Activated CD8-positive, alpha-beta T cell treated with anti-CD3 and anti-CD28 coated beads for 36 hours (primary cell): Measurements from ENCODE around the gene WTIP. TPM values are rescaled to one million over a fixed set of nuclear protein-coding genes. Genes with fewer than 3 reads are reported as not detected.

ENCODE experiments used
- ATAC-seq: fragments of 200-7000 bp; cut with Tn5 transposase; one replicate; pipeline ENCODE4 v1.10.0; 2021; ENCODE audit warnings: mild to moderate bottlenecking, moderate library complexity
- CTCF ChIA-PET: fragments of 350-600 bp; sonication (Branson Sonifier 250); formaldehyde crosslinking; loops from one replicate; lab custom pipeline; 2021; ENCODE audit warnings: antibody characterized with exemption; lab: Charles Lee
- POLR2A ChIA-PET: fragments of 350-600 bp; sonication (Branson Sonifier 250); formaldehyde crosslinking; loops from one replicate; lab custom pipeline; 2021; ENCODE audit warnings: antibody characterized with exemption; lab: Charles Lee
- DNase-seq: peaks from one replicate; pipeline ENCODE4 v3.0.0-alpha.2; 2020
- H3K27ac Mint-ChIP-seq: one replicate; pipeline ENCODE4 v1.8.0; 2021; ENCODE audit warnings: mild to moderate bottlenecking, mixed read lengths
- H3K27me3 Mint-ChIP-seq: one replicate; pipeline ENCODE4 v1.8.0; 2021; ENCODE audit warnings: mixed read lengths
- H3K36me3 Mint-ChIP-seq: one replicate; pipeline ENCODE4 v1.8.0; 2021; ENCODE audit warnings: low read depth, mixed read lengths
- H3K4me1 Mint-ChIP-seq: one replicate; pipeline ENCODE4 v1.8.0; 2021; ENCODE audit warnings: low read depth, mixed read lengths
- H3K4me3 Mint-ChIP-seq: one replicate; pipeline ENCODE4 v1.8.0; 2021; ENCODE audit warnings: mild to moderate bottlenecking, moderate library complexity, mixed read lengths
- H3K9me3 Mint-ChIP-seq: one replicate; pipeline ENCODE4 v1.8.0; 2021; ENCODE audit warnings: mixed read lengths
- intact Hi-C: fragments of 100-400 bp; cut with micrococcal nuclease; formaldehyde crosslinking; loops from one replicate; pipeline ENCODE4 v1.10.0; 2022
- total RNA-seq, 2 experiments: library from RNA; stranded (reverse); gene quantifications; one replicate each; pipeline ENCODE4 v1.2.3, GENCODE V29; 2021
- TF ChIP-seq, protein P1 (sequence below): fragments of 200-600 bp; IDR thresholded peaks from one replicate; pipeline ENCODE4 v1.8.0; 2022; ENCODE audit warnings: antibody characterized with exemption, mild to moderate bottlenecking

The WTIP gene
- total RNA-seq, 2 experiments from 2014 or later, result 0.54 to 0.63 TPM

DNA sequence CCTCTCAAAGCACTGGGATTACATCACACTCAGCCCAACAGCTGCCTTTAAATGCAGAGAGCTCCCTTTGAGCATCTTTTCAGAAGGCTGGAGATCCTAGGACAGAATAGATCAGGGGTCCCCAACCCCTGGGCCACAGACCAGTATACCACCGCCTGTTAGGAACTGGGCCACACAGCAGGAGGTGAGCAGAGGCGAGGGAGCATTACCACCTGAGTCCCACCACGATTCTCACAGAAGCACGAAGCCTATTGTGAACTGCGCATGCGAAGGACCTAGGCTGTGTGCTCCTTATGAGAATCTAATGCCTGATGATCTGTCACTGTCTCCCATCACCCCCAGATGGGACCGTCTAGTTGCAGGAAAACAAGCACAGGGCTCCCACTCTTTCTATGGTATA, 2.2 kb upstream of the WTIP start:
- H3K4me3 Mint-ChIP-seq, result no peak overlapping the region
- TF ChIP-seq, protein P1, sequence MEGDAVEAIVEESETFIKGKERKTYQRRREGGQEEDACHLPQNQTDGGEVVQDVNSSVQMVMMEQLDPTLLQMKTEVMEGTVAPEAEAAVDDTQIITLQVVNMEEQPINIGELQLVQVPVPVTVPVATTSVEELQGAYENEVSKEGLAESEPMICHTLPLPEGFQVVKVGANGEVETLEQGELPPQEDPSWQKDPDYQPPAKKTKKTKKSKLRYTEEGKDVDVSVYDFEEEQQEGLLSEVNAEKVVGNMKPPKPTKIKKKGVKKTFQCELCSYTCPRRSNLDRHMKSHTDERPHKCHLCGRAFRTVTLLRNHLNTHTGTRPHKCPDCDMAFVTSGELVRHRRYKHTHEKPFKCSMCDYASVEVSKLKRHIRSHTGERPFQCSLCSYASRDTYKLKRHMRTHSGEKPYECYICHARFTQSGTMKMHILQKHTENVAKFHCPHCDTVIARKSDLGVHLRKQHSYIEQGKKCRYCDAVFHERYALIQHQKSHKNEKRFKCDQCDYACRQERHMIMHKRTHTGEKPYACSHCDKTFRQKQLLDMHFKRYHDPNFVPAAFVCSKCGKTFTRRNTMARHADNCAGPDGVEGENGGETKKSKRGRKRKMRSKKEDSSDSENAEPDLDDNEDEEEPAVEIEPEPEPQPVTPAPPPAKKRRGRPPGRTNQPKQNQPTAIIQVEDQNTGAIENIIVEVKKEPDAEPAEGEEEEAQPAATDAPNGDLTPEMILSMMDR, result no peak
- peaks cover 11% of the 10 kb centered on the region for H3K4me1 Mint-ChIP-seq
- H3K27me3 Mint-ChIP-seq, result peaks cover 29% of the 10 kb centered on the region
- ChIA-PET CTCF (no interaction called here), POLR2A (no interaction called here)
- no peaks in the 10 kb centered on the region for H3K9me3 Mint-ChIP-seq
- DNase-seq (no peak), ATAC-seq (no peak)
- peaks cover 3% of the 10 kb centered on the region for H3K36me3 Mint-ChIP-seq
- intact Hi-C loops, result no loop called here
- H3K27ac Mint-ChIP-seq, result no peak overlapping the region

DNA sequence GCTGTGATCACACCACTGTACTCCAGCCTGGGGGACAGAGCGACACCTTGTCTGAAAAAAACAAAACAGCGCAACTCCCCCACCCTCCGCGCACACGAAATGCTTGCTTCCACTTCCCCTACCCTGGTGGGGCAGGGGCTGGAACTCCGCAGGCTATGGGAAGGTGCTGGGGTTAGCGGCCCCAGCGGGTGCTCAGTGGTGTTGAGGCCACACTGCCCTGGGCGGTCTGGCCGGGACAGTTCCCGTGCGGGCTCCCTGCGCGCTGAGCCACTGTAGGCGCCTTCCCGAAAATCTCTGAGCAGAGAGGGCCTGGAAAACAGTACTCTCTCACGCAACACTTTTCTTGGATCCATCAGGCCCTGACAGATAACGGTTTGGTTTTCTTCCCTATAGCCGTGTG, 1.1 kb upstream of the WTIP start:
- H3K4me3 Mint-ChIP-seq, result no peak overlapping the region
- H3K4me1 Mint-ChIP-seq, result peaks cover 2% of the 10 kb centered on the region
- DNase-seq, result no peak
- peaks cover 31% of the 10 kb centered on the region for H3K27me3 Mint-ChIP-seq
- intact Hi-C loops, result no loop called here
- TF ChIP-seq, protein P1, result no peak
- no peak for ATAC-seq
- H3K9me3 Mint-ChIP-seq, result no peaks in the 10 kb centered on the region
- ChIA-PET POLR2A (no interaction called here), CTCF (no interaction called here)
- no peak overlapping the region for H3K27ac Mint-ChIP-seq
- no peaks in the 10 kb centered on the region for H3K36me3 Mint-ChIP-seq

DNA sequence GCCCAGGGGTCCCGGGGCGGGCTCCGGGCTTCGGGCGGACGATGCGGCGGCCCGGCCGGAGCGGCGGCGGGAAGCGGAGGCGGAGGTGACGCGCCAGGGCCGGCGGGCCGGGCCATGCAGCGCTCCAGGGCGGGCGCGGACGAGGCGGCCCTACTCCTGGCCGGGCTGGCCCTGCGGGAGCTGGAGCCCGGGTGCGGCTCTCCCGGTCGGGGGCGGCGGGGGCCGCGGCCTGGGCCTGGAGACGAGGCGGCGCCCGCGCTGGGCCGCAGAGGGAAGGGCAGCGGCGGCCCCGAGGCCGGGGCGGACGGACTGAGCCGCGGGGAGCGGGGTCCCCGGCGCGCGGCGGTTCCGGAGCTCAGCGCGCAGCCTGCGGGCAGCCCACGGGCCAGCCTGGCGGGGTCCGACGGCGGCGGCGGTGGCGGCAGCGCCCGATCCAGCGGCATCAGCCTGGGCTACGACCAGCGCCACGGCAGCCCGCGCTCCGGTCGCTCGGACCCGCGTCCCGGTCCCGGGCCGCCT, 362 bp downstream of the WTIP start:
- CTCF ChIA-PET, result interaction anchor here (0.8 kb wide), 1 partner anchor 10 kb away, joined by 3 read pairs; no protein-coding TSS in a partner anchor
- Mint-ChIP-seq H3K36me3 (no peaks in the 10 kb centered on the region), H3K27ac (no peak overlapping the region), H3K4me1 (peaks cover 2% of the 10 kb centered on the region), H3K27me3 (peaks cover 40% of the 10 kb centered on the region), H3K9me3 (no peaks in the 10 kb centered on the region), H3K4me3 (no peak overlapping the region)
- TF ChIP-seq, protein P1, result no peak
- intact Hi-C loops, result no loop called here
- POLR2A ChIA-PET, result no interaction called here
- DNase-seq, result no peak
- ATAC-seq, result peak; percentile 28

DNA sequence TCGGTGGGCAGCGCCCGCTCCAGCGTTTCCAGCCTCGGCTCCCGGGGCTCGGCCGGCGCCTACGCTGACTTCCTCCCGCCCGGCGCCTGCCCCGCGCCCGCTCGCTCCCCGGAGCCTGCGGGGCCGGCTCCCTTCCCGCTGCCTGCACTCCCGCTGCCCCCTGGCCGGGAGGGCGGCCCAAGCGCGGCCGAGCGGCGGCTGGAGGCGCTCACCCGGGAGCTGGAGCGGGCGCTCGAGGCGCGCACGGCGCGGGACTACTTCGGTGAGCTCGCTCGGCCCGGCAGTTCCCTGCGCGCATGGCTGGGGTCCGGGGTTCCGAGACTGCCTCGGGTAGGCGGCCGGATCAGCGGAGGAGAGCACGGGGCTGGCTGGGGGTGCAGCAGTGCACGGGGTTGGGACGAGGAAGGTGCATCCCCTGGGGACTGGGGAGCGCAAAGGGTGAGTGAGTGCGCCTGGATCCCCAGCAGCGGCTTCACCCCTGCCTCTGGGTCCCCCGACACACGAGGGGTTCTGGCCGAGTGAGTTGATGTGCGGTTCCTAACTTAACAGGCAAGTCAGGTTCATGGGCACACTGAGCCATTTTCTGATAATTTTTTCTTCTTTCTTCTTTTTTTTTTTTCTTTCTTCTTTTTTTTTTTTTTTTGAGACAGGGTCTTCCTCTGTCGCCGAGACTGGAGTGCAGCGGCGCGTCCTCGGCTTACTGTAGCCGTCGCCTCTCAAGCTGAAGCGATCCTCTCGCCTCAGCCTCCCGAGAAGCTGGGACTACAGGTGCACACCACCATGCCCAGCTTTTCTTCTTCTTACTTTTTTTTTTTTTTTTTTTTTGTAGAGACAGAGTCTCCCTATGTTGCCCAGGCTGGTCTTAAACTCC, 1.1 kb downstream of the WTIP start:
- intact Hi-C loops, result no loop called here
- ChIA-PET POLR2A (no interaction called here), CTCF (no interaction called here)
- H3K9me3 Mint-ChIP-seq, result no peaks in the 10 kb centered on the region
- no peak overlapping the region for H3K27ac Mint-ChIP-seq
- TF ChIP-seq, protein P1, result no peak
- peaks cover 40% of the 10 kb centered on the region for H3K27me3 Mint-ChIP-seq
- no peaks in the 10 kb centered on the region for H3K36me3 Mint-ChIP-seq
- peaks cover 2% of the 10 kb centered on the region for H3K4me1 Mint-ChIP-seq
- H3K4me3 Mint-ChIP-seq, result no peak overlapping the region
- DNase-seq (peak; percentile 11), ATAC-seq (peak; percentile 17)

DNA sequence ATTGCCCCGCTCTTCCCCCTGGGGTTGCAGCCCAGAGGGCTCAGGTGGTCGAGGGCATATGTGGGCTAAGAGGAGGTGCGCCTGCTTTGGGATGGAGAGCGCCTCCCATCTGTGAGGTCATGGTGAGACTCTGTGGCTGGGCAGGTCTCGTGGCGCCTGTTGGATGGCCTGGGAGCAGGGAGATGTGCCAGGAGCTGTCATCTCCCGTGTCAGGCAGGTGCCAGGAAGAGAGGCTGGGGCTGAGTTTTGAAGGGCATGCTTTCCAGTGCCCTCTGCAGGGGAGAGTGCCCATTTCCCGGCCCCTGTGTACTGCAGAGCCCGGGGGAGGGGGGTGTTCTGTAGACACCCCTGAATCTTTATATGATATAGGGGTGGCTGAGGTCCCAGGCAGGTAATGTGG, 2.8 kb downstream of the WTIP start:
- peaks cover 2% of the 10 kb centered on the region for H3K4me1 Mint-ChIP-seq
- no peaks in the 10 kb centered on the region for H3K9me3 Mint-ChIP-seq
- ATAC-seq, result no peak
- POLR2A ChIA-PET, result interaction anchor here (0.6 to 1.2 kb wide), 3 partner anchors 11 to 25 kb away, joined by 3 read pairs; no protein-coding TSS in a partner anchor
- H3K36me3 Mint-ChIP-seq, result no peaks in the 10 kb centered on the region
- intact Hi-C loops, result no loop called here
- H3K4me3 Mint-ChIP-seq, result no peak overlapping the region
- no peak overlapping the region for H3K27ac Mint-ChIP-seq
- no peak for DNase-seq
- CTCF ChIA-PET, result no interaction called here
- TF ChIP-seq, protein P1, result no peak
- peaks cover 40% of the 10 kb centered on the region for H3K27me3 Mint-ChIP-seq
